HEK293 (cell line): Measurements from ENCODE around the gene DOCK8.

ENCODE experiments used
- CTCF ChIA-PET: fragments of 350-600 bp; formaldehyde crosslinking; extraction: SDS; loops from one replicate; lab custom pipeline; 2021; ENCODE audit warnings: antibody characterized with exemption; lab: Yijun Ruan, JAX
- POLR2A ChIA-PET: fragments of 300-600 bp; formaldehyde crosslinking; extraction: SDS; loops from one replicate; lab custom pipeline; 2020; ENCODE audit warnings: antibody characterized with exemption, inconsistent platforms; lab: Yijun Ruan, JAX
- H3K27ac ChIP-seq: fragments of 200-500 bp; sonication (Bioruptor generic); 2 replicates; pipeline ENCODE4 v1.5.1; 2014; ENCODE audit warnings: low read depth, low read length, control low read depth, inconsistent platforms; ENCODE audit errors: extremely low read depth
- H3K36me3 ChIP-seq, 2 experiments: fragments of 200-500 bp in 1 of 2; sonication (Bioruptor generic) in 1 of 2; 1 replicate in 1 of 2; 2 replicates in 1 of 2; pipeline ENCODE4 v1.5.1; 2014 to 2017; ENCODE audit warnings: inconsistent platforms in 2 of 2, low read length in 2 of 2; ENCODE audit not compliant: control insufficient read depth in 2 of 2, insufficient read depth in 1 of 2
- H3K4me1 ChIP-seq: fragments of 200-500 bp; sonication (Bioruptor generic); 2 replicates; pipeline ENCODE4 v1.5.1; 2014; ENCODE audit warnings: mild to moderate bottlenecking, low read length, inconsistent platforms; ENCODE audit not compliant: control insufficient read depth, insufficient read depth
- H3K4me3 ChIP-seq: 2 replicates; pipeline ENCODE4 v1.5.1; 2011; ENCODE audit warnings: low read depth, mild to moderate bottlenecking, control low read depth, low read length, moderate library complexity
- H3K9me3 ChIP-seq: fragments of 200-500 bp; sonication (Bioruptor generic); 2 replicates; pipeline ENCODE4 v1.5.1; 2014; ENCODE audit warnings: low read depth, low read length, inconsistent platforms; ENCODE audit not compliant: control insufficient read depth, insufficient read depth
- INSM2 ChIP-seq: fragments of 450-650 bp; formaldehyde crosslinking; IDR thresholded peaks from 2 replicates; pipeline ENCODE4 v1.5.1; 2016; ENCODE audit warnings: missing biosample characterization, missing genetic modification characterization
- KLF7 ChIP-seq: fragments of 450-650 bp; formaldehyde crosslinking; IDR thresholded peaks from 2 replicates; pipeline ENCODE4 v1.5.1; 2016; ENCODE audit warnings: missing biosample characterization, missing genetic modification characterization, borderline replicate concordance
- SETDB1 ChIP-seq: IDR thresholded peaks from one replicate; pipeline ENCODE4 v1.6.1; 2017; ENCODE audit warnings: mild to moderate bottlenecking, low read length, moderate library complexity, mixed read lengths; ENCODE audit not compliant: insufficient read length
- ZBTB1 ChIP-seq: fragments of 450-650 bp; formaldehyde crosslinking; IDR thresholded peaks from 2 replicates; pipeline ENCODE4 v1.5.1; 2016; ENCODE audit warnings: missing biosample characterization, missing genetic modification characterization
- ZBTB44 ChIP-seq: fragments of 450-650 bp; IDR thresholded peaks from 2 replicates; pipeline ENCODE4 v1.5.1; 2018; ENCODE audit warnings: missing biosample characterization, mild to moderate bottlenecking, missing genetic modification characterization
- ZNF175 ChIP-seq: fragments of 450-650 bp; formaldehyde crosslinking; IDR thresholded peaks from 2 replicates; pipeline ENCODE4 v1.5.1; 2016; ENCODE audit warnings: missing biosample characterization, missing genetic modification characterization
- ZNF223 ChIP-seq: fragments of 450-650 bp; formaldehyde crosslinking; IDR thresholded peaks from 2 replicates; pipeline ENCODE4 v1.5.1; 2016; ENCODE audit warnings: missing biosample characterization, missing genetic modification characterization
- ZNF274 ChIP-seq, 2 experiments: fragments of 200-500 bp in 1 of 2; fragments of 450-650 bp in 1 of 2; sonication (Bioruptor generic) in 1 of 2; formaldehyde crosslinking in 1 of 2; IDR thresholded peaks; 2 replicates each; pipeline versions ENCODE4 v1.5.1 to v1.6.1; 2014 to 2016; ENCODE audit warnings: borderline replicate concordance in 1 of 2, inconsistent platforms in 1 of 2, low read length in 1 of 2, missing biosample characterization in 1 of 2, missing genetic modification characterization in 1 of 2
- ZNF280D ChIP-seq: fragments of 450-650 bp; formaldehyde crosslinking; IDR thresholded peaks from 2 replicates; pipeline ENCODE4 v1.5.1; 2016; ENCODE audit warnings: missing biosample characterization, missing genetic modification characterization
- ZNF354C ChIP-seq: fragments of 450-650 bp; formaldehyde crosslinking; IDR thresholded peaks from 2 replicates; pipeline ENCODE4 v1.5.1; 2016; ENCODE audit warnings: missing biosample characterization, missing genetic modification characterization, low read depth, borderline replicate concordance
- ZNF391 ChIP-seq: fragments of 450-650 bp; formaldehyde crosslinking; IDR thresholded peaks from 2 replicates; pipeline ENCODE4 v1.5.1; 2016; ENCODE audit warnings: low read depth, missing biosample characterization, missing genetic modification characterization, borderline replicate concordance
- ZNF404 ChIP-seq: fragments of 450-650 bp; formaldehyde crosslinking; IDR thresholded peaks from 2 replicates; pipeline ENCODE4 v1.5.1; 2017; ENCODE audit warnings: missing biosample characterization, missing genetic modification characterization
- ZNF423 ChIP-seq: fragments of 450-650 bp; formaldehyde crosslinking; IDR thresholded peaks from 2 replicates; pipeline ENCODE4 v1.5.1; 2016; ENCODE audit warnings: missing biosample characterization, missing genetic modification characterization
- ZNF48 ChIP-seq: fragments of 450-650 bp; formaldehyde crosslinking; IDR thresholded peaks from 2 replicates; pipeline ENCODE4 v1.5.1; 2016; ENCODE audit warnings: missing biosample characterization, missing genetic modification characterization
- ZNF510 ChIP-seq: fragments of 450-650 bp; formaldehyde crosslinking; IDR thresholded peaks from 2 replicates; pipeline ENCODE4 v1.5.1; 2018; ENCODE audit warnings: mild to moderate bottlenecking, missing genetic modification characterization, missing biosample characterization; ENCODE audit not compliant: insufficient replicate concordance
- ZNF639 ChIP-seq: fragments of 450-650 bp; formaldehyde crosslinking; IDR thresholded peaks from 2 replicates; pipeline ENCODE4 v1.5.1; 2016; ENCODE audit warnings: missing biosample characterization, missing genetic modification characterization
- ZNF660 ChIP-seq: fragments of 450-650 bp; IDR thresholded peaks from 2 replicates; pipeline ENCODE4 v1.5.1; 2018; ENCODE audit warnings: missing biosample characterization, mild to moderate bottlenecking, missing genetic modification characterization
- ZNF785 ChIP-seq: fragments of 450-650 bp; formaldehyde crosslinking; IDR thresholded peaks from 2 replicates; pipeline ENCODE4 v1.5.1; 2016; ENCODE audit warnings: missing biosample characterization, missing genetic modification characterization
- TF ChIP-seq, protein P1 (sequence below): fragments of 450-650 bp; formaldehyde crosslinking; IDR thresholded peaks from 2 replicates; pipeline ENCODE4 v1.5.1; 2016; ENCODE audit warnings: missing biosample characterization, missing genetic modification characterization
- TF ChIP-seq, protein P2 (sequence below): fragments of 450-650 bp; formaldehyde crosslinking; IDR thresholded peaks from 2 replicates; pipeline ENCODE4 v1.5.1; 2016; ENCODE audit warnings: missing biosample characterization, missing genetic modification characterization

DOCK8 gene

DNA sequence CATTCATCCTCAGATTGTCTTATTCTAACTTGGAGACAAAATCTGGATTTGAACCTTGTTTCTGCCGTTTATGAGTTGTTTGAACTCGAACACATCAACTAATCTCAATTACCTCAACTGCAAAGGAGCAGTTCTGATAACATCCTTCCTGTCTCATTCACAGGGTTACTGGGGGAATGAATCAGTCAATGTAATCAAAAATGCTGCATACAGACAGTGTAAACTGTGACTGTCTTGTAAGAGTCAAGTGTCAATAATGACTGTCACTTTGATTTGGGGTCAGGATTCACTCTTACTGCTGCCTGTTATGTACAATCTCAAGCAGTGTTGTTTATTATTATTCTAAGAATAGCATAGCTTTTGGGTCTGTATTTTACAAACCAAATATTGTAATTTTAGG is 273.8 kb downstream of the DOCK8 start:
- POLR2A ChIA-PET, result no interaction called here
- Histone ChIP-seq H3K36me3 (no peaks in the 10 kb centered on the region), H3K4me3 (no peak overlapping the region), H3K4me1 (peaks cover 4% of the 10 kb centered on the region), H3K9me3 (no peaks in the 10 kb centered on the region), H3K27ac (no peak overlapping the region)
- CTCF ChIA-PET, result interaction anchor here (0.6 kb wide), 1 partner anchor 24 kb away, joined by 3 read pairs; no protein-coding TSS in a partner anchor
- TF ChIP-seq ZNF639 (tag by site-specific recombination) (no peak), ZBTB44 (no peak), INSM2 (no peak), ZNF510 (tag by site-specific recombination) (no peak), ZNF391 (no peak), ZNF423 (tag by site-specific recombination) (no peak), SETDB1 (no peak), ZNF274 (IDR thresholded peaks at IDR 0.05; ENCODE audit: low read length) (no peak), ZNF274 (tag by site-specific recombination; IDR thresholded peaks at IDR 0.05; ENCODE audit: borderline replicate concordance) (no peak), ZNF404 (no peak), ZNF785 (tag by site-specific recombination) (no peak)
- TF ChIP-seq, protein P1, sequence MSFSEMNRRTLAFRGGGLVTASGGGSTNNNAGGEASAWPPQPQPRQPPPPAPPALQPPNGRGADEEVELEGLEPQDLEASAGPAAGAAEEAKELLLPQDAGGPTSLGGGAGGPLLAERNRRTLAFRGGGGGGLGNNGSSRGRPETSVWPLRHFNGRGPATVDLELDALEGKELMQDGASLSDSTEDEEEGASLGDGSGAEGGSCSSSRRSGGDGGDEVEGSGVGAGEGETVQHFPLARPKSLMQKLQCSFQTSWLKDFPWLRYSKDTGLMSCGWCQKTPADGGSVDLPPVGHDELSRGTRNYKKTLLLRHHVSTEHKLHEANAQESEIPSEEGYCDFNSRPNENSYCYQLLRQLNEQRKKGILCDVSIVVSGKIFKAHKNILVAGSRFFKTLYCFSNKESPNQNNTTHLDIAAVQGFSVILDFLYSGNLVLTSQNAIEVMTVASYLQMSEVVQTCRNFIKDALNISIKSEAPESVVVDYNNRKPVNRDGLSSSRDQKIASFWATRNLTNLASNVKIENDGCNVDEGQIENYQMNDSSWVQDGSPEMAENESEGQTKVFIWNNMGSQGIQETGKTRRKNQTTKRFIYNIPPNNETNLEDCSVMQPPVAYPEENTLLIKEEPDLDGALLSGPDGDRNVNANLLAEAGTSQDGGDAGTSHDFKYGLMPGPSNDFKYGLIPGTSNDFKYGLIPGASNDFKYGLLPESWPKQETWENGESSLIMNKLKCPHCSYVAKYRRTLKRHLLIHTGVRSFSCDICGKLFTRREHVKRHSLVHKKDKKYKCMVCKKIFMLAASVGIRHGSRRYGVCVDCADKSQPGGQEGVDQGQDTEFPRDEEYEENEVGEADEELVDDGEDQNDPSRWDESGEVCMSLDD (tag by site-specific recombination), result no peak
- TF ChIP-seq, protein P2, sequence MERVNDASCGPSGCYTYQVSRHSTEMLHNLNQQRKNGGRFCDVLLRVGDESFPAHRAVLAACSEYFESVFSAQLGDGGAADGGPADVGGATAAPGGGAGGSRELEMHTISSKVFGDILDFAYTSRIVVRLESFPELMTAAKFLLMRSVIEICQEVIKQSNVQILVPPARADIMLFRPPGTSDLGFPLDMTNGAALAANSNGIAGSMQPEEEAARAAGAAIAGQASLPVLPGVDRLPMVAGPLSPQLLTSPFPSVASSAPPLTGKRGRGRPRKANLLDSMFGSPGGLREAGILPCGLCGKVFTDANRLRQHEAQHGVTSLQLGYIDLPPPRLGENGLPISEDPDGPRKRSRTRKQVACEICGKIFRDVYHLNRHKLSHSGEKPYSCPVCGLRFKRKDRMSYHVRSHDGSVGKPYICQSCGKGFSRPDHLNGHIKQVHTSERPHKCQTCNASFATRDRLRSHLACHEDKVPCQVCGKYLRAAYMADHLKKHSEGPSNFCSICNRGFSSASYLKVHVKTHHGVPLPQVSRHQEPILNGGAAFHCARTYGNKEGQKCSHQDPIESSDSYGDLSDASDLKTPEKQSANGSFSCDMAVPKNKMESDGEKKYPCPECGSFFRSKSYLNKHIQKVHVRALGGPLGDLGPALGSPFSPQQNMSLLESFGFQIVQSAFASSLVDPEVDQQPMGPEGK, result no peak

DNA sequence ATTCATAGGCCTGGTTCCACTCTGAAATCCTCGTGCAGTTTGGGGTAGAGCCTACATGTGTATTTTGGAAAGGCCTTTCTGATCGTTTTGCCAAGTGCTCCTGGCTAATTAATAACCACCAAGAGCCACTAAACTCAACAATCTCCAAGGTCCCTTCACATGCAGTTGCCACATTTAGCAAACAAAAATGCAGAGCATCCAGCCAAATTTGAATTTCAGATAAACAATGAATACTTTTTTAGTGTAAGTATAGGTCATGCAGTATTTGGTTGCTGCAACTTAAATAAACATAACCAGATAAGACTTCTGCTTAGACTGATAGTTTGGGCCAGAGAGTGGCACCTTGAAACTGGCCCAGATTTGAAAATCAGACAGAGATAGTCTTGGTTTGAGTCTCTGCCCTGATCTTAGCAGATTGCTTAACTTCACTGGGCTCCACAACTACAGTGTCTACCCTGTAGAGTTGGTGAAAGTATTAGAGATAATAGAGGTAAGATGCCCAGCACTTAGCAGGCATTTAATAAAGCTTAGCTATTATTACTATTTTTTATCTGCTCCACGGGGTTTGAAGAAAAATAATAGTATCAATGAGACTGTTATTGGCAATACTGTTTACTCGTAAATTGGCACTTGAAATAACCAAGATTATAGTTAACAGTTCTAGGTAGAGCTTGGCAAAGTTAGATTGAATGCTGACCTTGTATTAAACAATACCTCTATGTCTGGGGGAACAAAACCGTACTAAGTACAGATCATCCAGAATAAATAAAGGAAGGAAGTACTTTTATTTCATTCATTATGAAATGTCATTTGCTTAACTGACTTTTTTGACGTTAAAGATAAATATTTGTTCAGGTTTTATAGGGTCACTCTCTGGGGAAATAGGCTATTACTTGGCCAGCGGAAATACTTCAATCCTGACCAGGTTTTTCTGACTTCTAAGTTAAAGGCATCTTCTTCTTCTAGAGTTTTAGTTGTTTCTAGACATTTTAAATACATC is 274.8 kb downstream of the DOCK8 start:
- Histone ChIP-seq H3K4me3 (no peak overlapping the region), H3K36me3 (no peaks in the 10 kb centered on the region), H3K27ac (no peak overlapping the region), H3K4me1 (peaks cover 4% of the 10 kb centered on the region), H3K9me3 (no peaks in the 10 kb centered on the region)
- ChIA-PET CTCF (interaction anchor here (0.6 kb wide), 1 partner anchor 288 kb away, joined by 3 read pairs; no protein-coding TSS in a partner anchor), POLR2A (no interaction called here)
- TF ChIP-seq ZNF354C (tag by site-specific recombination), result no peak
- no peak for TF ChIP-seq ZBTB1 (tag by site-specific recombination)
- TF ChIP-seq ZNF223, result no peak
- TF ChIP-seq ZNF280D (tag by site-specific recombination), result no peak
- TF ChIP-seq ZNF660, result no peak
- no peak for TF ChIP-seq ZNF48 (tag by site-specific recombination)
- no peak for TF ChIP-seq KLF7 (tag by site-specific recombination)
- no peak for TF ChIP-seq ZNF175 (tag by site-specific recombination)
